Vagina (tissue), 2 donors: ENCODE results near the gene HMCN2. TPM values are rescaled to one million over a fixed set of nuclear protein-coding genes. Genes with fewer than 3 reads are reported as not detected.

Experiments used
- DNase-seq, 2 donors: peaks; one replicate each; pipeline ENCODE4 v3.0.0-alpha.2; 2017; ENCODE audit errors: extremely low spot score in 2 of 2
- H3K27ac ChIP-seq: fragments of 200-600 bp; sonication (generic); one replicate; pipeline ENCODE4 v1.5.1; 2019
- H3K27me3 ChIP-seq: fragments of 200-600 bp; sonication (generic); one replicate; pipeline ENCODE4 v1.5.1; 2019
- H3K36me3 ChIP-seq, 2 donors: fragments of 200-600 bp; sonication (generic); one replicate each; pipeline ENCODE4 v1.5.1; 2017 to 2019
- H3K4me1 ChIP-seq: fragments of 200-600 bp; sonication (generic); one replicate; pipeline ENCODE4 v1.5.1; 2019
- H3K4me3 ChIP-seq, 2 donors: fragments of 200-600 bp; sonication (generic); 1 replicate in 1 of 2; 2 replicates in 1 of 2; pipeline ENCODE4 v1.5.1; 2016 to 2019
- H3K9me3 ChIP-seq: fragments of 200-600 bp; sonication (generic); one replicate; pipeline ENCODE4 v1.5.1; 2019
- CTCF ChIP-seq, 3 experiments: fragments of 450-650 bp in 2 of 3; fragments of 200-600 bp in 1 of 3; sonication (generic) in 1 of 3; IDR thresholded peaks; one replicate each; pipeline ENCODE4 v1.5.1; 2017 to 2019; ENCODE audit warnings: antibody characterized with exemption in 3 of 3, mild to moderate bottlenecking in 2 of 3, moderate library complexity in 2 of 3
- POLR2A ChIP-seq, 2 donors: fragments of 450-650 bp; IDR thresholded peaks; one replicate each; pipeline ENCODE4 v1.6.1; 2017; ENCODE audit warnings: antibody characterized with exemption in 2 of 2, mild to moderate bottlenecking in 2 of 2, moderate library complexity in 2 of 2
- POLR2AphosphoS5 ChIP-seq, 2 donors: sonication (generic); formaldehyde crosslinking; IDR thresholded peaks; one replicate each; pipeline ENCODE4 v1.9.0; 2017; ENCODE audit warnings: antibody characterized with exemption in 2 of 2, mild to moderate bottlenecking in 2 of 2, low read depth in 1 of 2; ENCODE audit not compliant: insufficient read depth in 1 of 2
- intact Hi-C: fragments of 100-400 bp; cut with DNase I; formaldehyde crosslinking; loops from one replicate; pipeline ENCODE4 v1.15.1; 2023
- total RNA-seq: library from RNA; depleted of rRNA; stranded (reverse); fragments of >200 nt; gene quantifications from one replicate; pipeline ENCODE4 v1.2.3, GENCODE V29; 2016

HMCN2 gene
- total RNA-seq, 1 donor from 2014 or later, result 5.2 TPM

DNA sequence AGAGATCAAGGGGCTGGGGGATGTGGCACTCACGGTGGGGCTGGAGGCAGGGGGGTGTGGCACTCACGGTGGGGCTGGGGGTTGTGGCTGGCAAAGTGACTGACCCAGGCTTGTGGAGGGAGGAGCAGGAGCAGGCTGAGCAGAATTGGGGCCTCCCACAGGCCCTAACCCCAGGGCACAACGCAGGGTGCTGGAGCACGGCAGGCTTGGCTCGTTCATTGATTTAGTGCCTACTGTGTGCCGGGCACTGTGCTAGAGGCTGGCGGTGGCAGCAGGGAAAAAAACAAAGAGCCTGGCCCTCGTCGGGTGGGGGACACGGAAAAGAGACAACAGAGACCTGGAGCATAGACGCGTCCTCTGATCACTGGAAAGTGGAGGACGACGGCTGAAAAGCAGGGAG is 80.9 kb downstream of the HMCN2 start:
- Histone ChIP-seq H3K9me3 (no peaks in the 10 kb centered on the region), H3K36me3 (no peaks in the 10 kb centered on the region), H3K4me3 (no peak overlapping the region), H3K4me1 (no peaks in the 10 kb centered on the region), H3K27ac (no peak overlapping the region), H3K27me3 (no peaks in the 10 kb centered on the region)
- no peak for DNase-seq
- TF ChIP-seq POLR2A (IDR thresholded peaks at IDR 0.05) (no peak), POLR2AphosphoS5 (IDR thresholded peaks at IDR 0.05; ENCODE audit: insufficient read depth in 1 of 2, low read depth in 1 of 2) (no peak), CTCF (IDR thresholded peaks at IDR 0.05) (no peak)
- intact Hi-C loops, result loop anchor here (10.0 kb wide), 1 partner anchor 172 kb away; the partner anchor contains the start of gene NCS1

DNA sequence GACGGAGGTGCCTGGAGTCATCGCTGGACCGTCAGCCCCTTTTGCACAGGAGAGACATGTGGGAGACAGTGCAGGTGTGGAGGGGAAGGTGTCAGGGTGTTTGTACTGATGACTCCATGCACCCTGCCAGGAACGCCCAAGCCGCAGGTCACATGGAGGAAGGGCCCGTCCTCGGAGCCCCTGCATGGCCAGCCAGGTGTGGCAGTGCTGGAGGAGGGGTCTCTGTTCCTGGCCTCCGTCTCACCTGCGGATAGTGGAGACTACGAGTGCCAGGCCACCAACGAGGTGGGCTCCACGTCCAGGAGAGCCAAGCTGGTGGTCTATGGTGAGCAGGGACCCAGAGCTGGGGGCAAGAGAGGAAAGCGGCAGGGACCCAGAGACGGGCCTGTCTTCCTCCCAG is 81.5 kb downstream of the HMCN2 start:
- Histone ChIP-seq H3K27me3 (no peaks in the 10 kb centered on the region), H3K4me1 (no peaks in the 10 kb centered on the region), H3K4me3 (no peak overlapping the region), H3K36me3 (no peaks in the 10 kb centered on the region), H3K27ac (no peak overlapping the region), H3K9me3 (no peaks in the 10 kb centered on the region)
- intact Hi-C loops, result loop anchor here (10.0 kb wide), 1 partner anchor 172 kb away; the partner anchor contains the start of gene NCS1
- DNase-seq, result no peak
- TF ChIP-seq POLR2A (IDR thresholded peaks at IDR 0.05) (no peak), POLR2AphosphoS5 (IDR thresholded peaks at IDR 0.05; ENCODE audit: insufficient read depth in 1 of 2, low read depth in 1 of 2) (no peak), CTCF (IDR thresholded peaks at IDR 0.05) (no peak)

GRCh38 chr9:130347931-130348330 is 82.4 kb downstream of the HMCN2 start:
- DNase-seq, result no peak
- Histone ChIP-seq H3K36me3 (no peaks in the 10 kb centered on the region), H3K27me3 (no peaks in the 10 kb centered on the region), H3K4me3 (no peak overlapping the region), H3K27ac (no peak overlapping the region), H3K9me3 (no peaks in the 10 kb centered on the region), H3K4me1 (no peaks in the 10 kb centered on the region)
- intact Hi-C loops, result loop anchor here (2.0 to 10.0 kb wide), 2 partner anchors 173 to 243 kb away; partner anchors contain the start of gene NCS1
- no peak for TF ChIP-seq POLR2AphosphoS5 (IDR thresholded peaks at IDR 0.05; ENCODE audit: insufficient read depth in 1 of 2, low read depth in 1 of 2)
- TF ChIP-seq POLR2A (IDR thresholded peaks at IDR 0.05), result no peak
- TF ChIP-seq CTCF (IDR thresholded peaks at IDR 0.05), result no peak

- no peak overlapping the region for H3K4me3 ChIP-seq
- DNase-seq, result no peak
- no peak overlapping the region for H3K27ac ChIP-seq
- H3K9me3 ChIP-seq, result no peaks in the 10 kb centered on the region
- H3K36me3 ChIP-seq, result no peaks in the 10 kb centered on the region
- intact Hi-C loops, result loop anchor here (2.0 to 10.0 kb wide), 2 partner anchors 174 to 244 kb away; partner anchors contain the start of gene NCS1
- H3K27me3 ChIP-seq, result no peaks in the 10 kb centered on the region
- no peaks in the 10 kb centered on the region for H3K4me1 ChIP-seq
- TF ChIP-seq POLR2A (IDR thresholded peaks at IDR 0.05) (no peak), CTCF (IDR thresholded peaks at IDR 0.05) (no peak), POLR2AphosphoS5 (IDR thresholded peaks at IDR 0.05; ENCODE audit: insufficient read depth in 1 of 2, low read depth in 1 of 2) (no peak)
Observed at GRCh38 chr9:130348341-130348740, 82.8 kb downstream of the HMCN2 start.

DNA sequence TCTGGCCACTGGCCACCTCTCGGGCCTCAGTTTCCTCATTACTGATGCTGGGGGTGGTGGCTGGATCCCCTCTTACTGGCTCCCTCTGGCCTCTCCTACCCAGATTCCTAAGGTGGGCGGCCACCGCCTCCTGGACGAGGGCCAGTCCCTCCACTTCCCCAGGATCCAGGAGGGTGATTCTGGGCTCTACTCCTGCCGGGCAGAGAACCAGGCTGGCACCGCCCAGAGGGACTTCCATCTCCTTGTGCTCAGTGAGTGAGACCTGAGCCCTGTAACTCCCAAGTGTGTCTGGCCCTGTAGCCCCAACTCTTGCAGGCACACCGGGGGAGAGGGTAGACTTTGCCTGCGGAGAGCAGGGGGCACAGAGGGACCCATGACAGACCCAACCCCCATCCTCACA is 83.3 kb downstream of the HMCN2 start:
- no peaks in the 10 kb centered on the region for H3K4me1 ChIP-seq
- DNase-seq, result no peak
- H3K36me3 ChIP-seq, result no peaks in the 10 kb centered on the region
- TF ChIP-seq POLR2AphosphoS5 (IDR thresholded peaks at IDR 0.05; ENCODE audit: insufficient read depth in 1 of 2, low read depth in 1 of 2) (no peak), CTCF (IDR thresholded peaks at IDR 0.05) (no peak), POLR2A (IDR thresholded peaks at IDR 0.05) (no peak)
- H3K4me3 ChIP-seq, result no peak overlapping the region
- H3K27ac ChIP-seq, result no peak overlapping the region
- no peaks in the 10 kb centered on the region for H3K9me3 ChIP-seq
- intact Hi-C loops, result loop anchor here (2.0 to 10.0 kb wide), 2 partner anchors 174 to 244 kb away; partner anchors contain the start of gene NCS1
- no peaks in the 10 kb centered on the region for H3K27me3 ChIP-seq
